ENCODE data around the gene SHTN1.

Gene SHTN1

GRCh38 chr10:116998172-116998571 is 6.8 kb downstream of the SHTN1 start:
- no peaks in the 10 kb centered on the region for H3K27me3 ChIP-seq (ENCODE audit: control insufficient read depth, insufficient read depth, low read length)
- no peak overlapping the region for H3K27ac ChIP-seq (ENCODE audit: low read depth, low read length)
- no peaks in the 10 kb centered on the region for H3K36me3 ChIP-seq (ENCODE audit: control insufficient read depth, insufficient read depth, low read length)
- H3K9ac ChIP-seq (ENCODE audit: low read length) = no peak overlapping the region
- H3K4me3 ChIP-seq (ENCODE audit: low read length) = no peak overlapping the region
- H3K4me1 ChIP-seq (ENCODE audit: control insufficient read depth, insufficient read depth, low read length) = no peaks in the 10 kb centered on the region

GRCh38 chr10:116997015-116997414 is 8.0 kb downstream of the SHTN1 start:
- Histone ChIP-seq H3K4me3 (ENCODE audit: low read length) (no peak overlapping the region), H3K27me3 (ENCODE audit: control insufficient read depth, insufficient read depth, low read length) (no peaks in the 10 kb centered on the region), H3K9ac (ENCODE audit: low read length) (no peak overlapping the region), H3K4me1 (ENCODE audit: control insufficient read depth, insufficient read depth, low read length) (no peaks in the 10 kb centered on the region), H3K36me3 (ENCODE audit: control insufficient read depth, insufficient read depth, low read length) (no peaks in the 10 kb centered on the region), H3K27ac (ENCODE audit: low read depth, low read length) (no peak overlapping the region)

DNA sequence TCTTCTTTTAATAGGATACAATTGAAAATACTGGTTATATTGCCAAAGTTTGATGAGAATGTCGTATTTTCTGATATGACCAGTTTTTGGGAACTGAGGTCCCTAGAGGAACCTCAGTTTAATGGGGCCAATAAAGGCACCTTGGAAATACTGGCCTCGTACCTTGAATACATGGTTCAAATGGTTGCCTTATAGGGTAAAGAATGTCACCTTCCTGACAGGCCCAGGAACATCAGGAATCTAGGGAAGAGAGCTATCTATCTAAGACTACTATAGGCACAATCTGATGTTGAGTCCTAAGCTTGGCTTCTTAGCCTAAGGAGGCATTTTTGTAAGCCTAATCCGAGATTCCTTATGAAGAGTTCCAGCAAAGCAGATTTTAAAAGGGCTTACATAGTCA is 9.3 kb downstream of the SHTN1 start:
- Histone ChIP-seq H3K27me3 (ENCODE audit: control insufficient read depth, insufficient read depth, low read length) (no peaks in the 10 kb centered on the region), H3K36me3 (ENCODE audit: control insufficient read depth, insufficient read depth, low read length) (no peaks in the 10 kb centered on the region), H3K4me1 (ENCODE audit: control insufficient read depth, insufficient read depth, low read length) (no peaks in the 10 kb centered on the region), H3K27ac (ENCODE audit: low read depth, low read length) (no peak overlapping the region), H3K9ac (ENCODE audit: low read length) (no peak overlapping the region), H3K4me3 (ENCODE audit: low read length) (no peak overlapping the region)

- Histone ChIP-seq H3K36me3 (ENCODE audit: control insufficient read depth, insufficient read depth, low read length) (no peaks in the 10 kb centered on the region), H3K9ac (ENCODE audit: low read length) (no peak overlapping the region), H3K27me3 (ENCODE audit: control insufficient read depth, insufficient read depth, low read length) (no peaks in the 10 kb centered on the region), H3K4me1 (ENCODE audit: control insufficient read depth, insufficient read depth, low read length) (no peaks in the 10 kb centered on the region), H3K4me3 (ENCODE audit: low read length) (no peak overlapping the region), H3K27ac (ENCODE audit: low read depth, low read length) (no peak overlapping the region)
Measured at GRCh38 chr10:116994113-116994890, 10.7 kb downstream of the SHTN1 start.

DNA sequence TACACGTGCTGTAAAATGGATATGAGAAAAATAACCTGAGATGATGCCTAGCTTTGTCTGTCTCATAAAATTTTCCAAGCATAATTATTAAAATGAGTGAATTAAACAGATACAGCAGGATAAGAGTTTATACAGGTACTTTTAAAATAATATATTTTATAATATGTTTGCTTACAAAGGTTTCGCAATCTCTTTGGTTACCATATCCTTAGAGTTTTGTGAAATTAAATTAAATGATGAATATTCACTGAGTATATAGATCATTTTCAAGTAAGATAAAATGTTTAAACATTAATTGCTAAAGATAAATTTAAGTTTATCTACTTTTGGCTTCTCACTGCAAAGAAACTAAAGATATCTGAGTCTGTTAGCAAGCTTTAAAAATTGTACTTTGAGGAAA is 11.4 kb downstream of the SHTN1 start:
- Histone ChIP-seq H3K9ac (ENCODE audit: low read length) (no peak overlapping the region), H3K4me3 (ENCODE audit: low read length) (no peak overlapping the region), H3K36me3 (ENCODE audit: control insufficient read depth, insufficient read depth, low read length) (no peaks in the 10 kb centered on the region), H3K4me1 (ENCODE audit: control insufficient read depth, insufficient read depth, low read length) (no peaks in the 10 kb centered on the region), H3K27me3 (ENCODE audit: control insufficient read depth, insufficient read depth, low read length) (no peaks in the 10 kb centered on the region), H3K27ac (ENCODE audit: low read depth, low read length) (no peak overlapping the region)

- Histone ChIP-seq H3K9ac (ENCODE audit: low read length) (no peak overlapping the region), H3K4me1 (ENCODE audit: control insufficient read depth, insufficient read depth, low read length) (no peaks in the 10 kb centered on the region), H3K4me3 (ENCODE audit: low read length) (no peak overlapping the region), H3K36me3 (ENCODE audit: control insufficient read depth, insufficient read depth, low read length) (no peaks in the 10 kb centered on the region), H3K27me3 (ENCODE audit: control insufficient read depth, insufficient read depth, low read length) (no peaks in the 10 kb centered on the region), H3K27ac (ENCODE audit: low read depth, low read length) (no peak overlapping the region)
Measured at GRCh38 chr10:116992183-116992582, 12.8 kb downstream of the SHTN1 start.

DNA sequence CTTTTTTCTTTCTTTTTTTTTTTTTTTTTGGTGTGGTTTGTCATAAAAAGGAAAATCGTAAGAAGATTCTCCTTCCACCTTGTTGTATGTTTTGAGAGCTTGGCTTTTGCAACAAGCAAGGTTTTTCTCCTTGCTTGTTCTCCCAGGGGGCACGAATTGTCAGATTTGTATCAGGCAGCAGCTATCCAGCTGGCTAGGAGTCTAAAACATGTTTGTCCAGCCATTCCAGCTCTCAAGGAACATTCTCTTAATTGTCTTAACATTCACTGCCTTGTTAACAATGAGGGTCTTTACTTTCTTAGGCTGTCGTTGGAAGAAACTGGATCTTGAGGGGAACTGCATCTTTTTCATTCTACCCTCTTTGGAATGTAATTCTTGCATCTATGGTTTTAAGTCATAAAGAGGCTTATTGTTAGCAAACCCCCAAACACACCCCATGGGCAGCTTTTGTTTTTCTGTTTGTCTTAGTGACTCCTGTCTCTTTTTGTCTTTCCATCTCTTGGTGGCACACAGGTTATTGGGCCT is 14.6 kb downstream of the SHTN1 start:
- H3K27ac ChIP-seq (ENCODE audit: low read depth, low read length) = no peak overlapping the region
- no peaks in the 10 kb centered on the region for H3K4me1 ChIP-seq (ENCODE audit: control insufficient read depth, insufficient read depth, low read length)
- no peaks in the 10 kb centered on the region for H3K36me3 ChIP-seq (ENCODE audit: control insufficient read depth, insufficient read depth, low read length)
- no peak overlapping the region for H3K4me3 ChIP-seq (ENCODE audit: low read length)
- no peak overlapping the region for H3K9ac ChIP-seq (ENCODE audit: low read length)
- no peaks in the 10 kb centered on the region for H3K27me3 ChIP-seq (ENCODE audit: control insufficient read depth, insufficient read depth, low read length)

DNA sequence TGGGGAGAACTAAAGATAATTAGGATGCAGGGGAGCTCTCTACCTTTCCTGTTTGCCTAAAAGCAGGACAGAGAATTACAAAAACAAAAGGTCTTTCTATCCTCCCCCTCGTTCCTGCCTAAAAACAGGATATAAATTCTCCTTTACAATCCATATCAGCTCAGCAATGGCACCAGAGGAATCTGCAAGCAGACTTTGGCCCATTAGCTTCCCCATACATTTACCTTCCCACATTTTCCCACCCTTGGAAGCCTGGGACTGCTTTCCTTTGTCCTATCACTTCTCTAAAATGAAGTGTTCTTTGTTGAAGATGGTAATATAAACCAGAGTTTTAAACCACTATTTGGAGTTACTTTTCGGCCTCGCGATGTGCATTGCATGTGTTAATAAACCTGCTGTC is 15.5 kb downstream of the SHTN1 start:
- Histone ChIP-seq H3K27ac (ENCODE audit: low read depth, low read length) (no peak overlapping the region), H3K36me3 (ENCODE audit: control insufficient read depth, insufficient read depth, low read length) (no peaks in the 10 kb centered on the region), H3K9ac (ENCODE audit: low read length) (no peak overlapping the region), H3K4me3 (ENCODE audit: low read length) (no peak overlapping the region), H3K4me1 (ENCODE audit: control insufficient read depth, insufficient read depth, low read length) (no peaks in the 10 kb centered on the region), H3K27me3 (ENCODE audit: control insufficient read depth, insufficient read depth, low read length) (no peaks in the 10 kb centered on the region)

GRCh38 chr10:116988311-116988710 is 16.7 kb downstream of the SHTN1 start:
- Histone ChIP-seq H3K27me3 (ENCODE audit: control insufficient read depth, insufficient read depth, low read length) (no peaks in the 10 kb centered on the region), H3K36me3 (ENCODE audit: control insufficient read depth, insufficient read depth, low read length) (no peaks in the 10 kb centered on the region), H3K9ac (ENCODE audit: low read length) (no peak overlapping the region), H3K27ac (ENCODE audit: low read depth, low read length) (no peak overlapping the region), H3K4me3 (ENCODE audit: low read length) (no peak overlapping the region), H3K4me1 (ENCODE audit: control insufficient read depth, insufficient read depth, low read length) (no peaks in the 10 kb centered on the region)

- Histone ChIP-seq H3K36me3 (ENCODE audit: control insufficient read depth, insufficient read depth, low read length) (no peaks in the 10 kb centered on the region), H3K4me1 (ENCODE audit: control insufficient read depth, insufficient read depth, low read length) (no peaks in the 10 kb centered on the region), H3K27me3 (ENCODE audit: control insufficient read depth, insufficient read depth, low read length) (no peaks in the 10 kb centered on the region), H3K27ac (ENCODE audit: low read depth, low read length) (no peak overlapping the region), H3K9ac (ENCODE audit: low read length) (no peak overlapping the region), H3K4me3 (ENCODE audit: low read length) (no peak overlapping the region)
Measured at GRCh38 chr10:116985611-116986010, 19.4 kb downstream of the SHTN1 start.

- Histone ChIP-seq H3K36me3 (ENCODE audit: control insufficient read depth, insufficient read depth, low read length) (no peaks in the 10 kb centered on the region), H3K4me1 (ENCODE audit: control insufficient read depth, insufficient read depth, low read length) (no peaks in the 10 kb centered on the region), H3K9ac (ENCODE audit: low read length) (no peak overlapping the region), H3K4me3 (ENCODE audit: low read length) (no peak overlapping the region), H3K27ac (ENCODE audit: low read depth, low read length) (no peak overlapping the region), H3K27me3 (ENCODE audit: control insufficient read depth, insufficient read depth, low read length) (no peaks in the 10 kb centered on the region)
Measured at GRCh38 chr10:116984202-116984990, 20.6 kb downstream of the SHTN1 start.

DNA sequence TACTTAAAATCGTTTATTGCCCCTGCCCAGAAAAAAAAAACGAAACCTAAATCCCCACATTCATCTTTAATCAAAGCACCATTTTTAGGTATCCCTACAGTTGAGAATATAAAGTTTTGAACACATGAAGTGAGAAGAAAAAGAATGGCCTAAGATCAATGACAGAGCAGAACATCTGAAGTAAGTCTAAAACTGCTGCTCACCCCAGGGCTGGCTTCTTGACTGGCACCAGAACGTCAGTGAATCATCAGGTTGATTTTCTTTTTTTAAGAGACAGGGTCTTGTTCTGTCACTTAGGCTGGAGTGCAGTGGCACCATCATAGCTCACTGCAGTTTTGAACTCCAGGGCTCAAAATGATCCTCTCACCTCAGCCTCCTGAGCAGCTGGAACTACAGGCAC is 24.9 kb downstream of the SHTN1 start:
- Histone ChIP-seq H3K27ac (ENCODE audit: low read depth, low read length) (no peak overlapping the region), H3K36me3 (ENCODE audit: control insufficient read depth, insufficient read depth, low read length) (no peaks in the 10 kb centered on the region), H3K4me3 (ENCODE audit: low read length) (no peak overlapping the region), H3K4me1 (ENCODE audit: control insufficient read depth, insufficient read depth, low read length) (no peaks in the 10 kb centered on the region), H3K27me3 (ENCODE audit: control insufficient read depth, insufficient read depth, low read length) (no peaks in the 10 kb centered on the region), H3K9ac (ENCODE audit: low read length) (no peak overlapping the region)
